HepG2 (cell line): ENCODE data around the gene INO80C. TPM values are rescaled to one million over a fixed set of nuclear protein-coding genes. Genes with fewer than 3 reads are reported as not detected.

Experiments used
- CREB1 ChIP-seq, 2 experiments: fragments of 450-650 bp in 1 of 2; IDR thresholded peaks; 2 replicates each; pipeline ENCODE4 v1.6.1; 2016 to 2017; ENCODE audit warnings: control low read depth in 1 of 2, mild to moderate bottlenecking in 1 of 2, missing compliant biosample characterization in 1 of 2, missing genetic modification characterization in 1 of 2
- DPF2 ChIP-seq: sonication (generic); formaldehyde crosslinking; IDR thresholded peaks from 2 replicates; pipeline ENCODE4 v1.4.0; 2020; ENCODE audit warnings: mild to moderate bottlenecking, low read depth, missing genetic modification reagents, borderline replicate concordance
- GATA4 ChIP-seq: sonication (generic); IDR thresholded peaks from 2 replicates; pipeline ENCODE4 v1.6.1; 2016; ENCODE audit warnings: antibody characterized with exemption, low read depth, borderline replicate concordance
- HNF4G ChIP-seq, 2 experiments: sonication (generic) in 1 of 2; formaldehyde crosslinking in 1 of 2; IDR thresholded peaks; 2 replicates each; pipeline versions ENCODE4 v1.4.0 to v1.6.1; 2011 to 2020; ENCODE audit warnings: borderline replicate concordance in 2 of 2, low read depth in 2 of 2, mild to moderate bottlenecking in 2 of 2, low read length in 1 of 2, missing genetic modification reagents in 1 of 2, moderate library complexity in 1 of 2
- MED1 ChIP-seq: sonication (generic); formaldehyde crosslinking; IDR thresholded peaks from 2 replicates; pipeline ENCODE4 v1.4.0; 2020; ENCODE audit warnings: missing genetic modification reagents
- ZNF274 ChIP-seq: sonication (generic); formaldehyde crosslinking; IDR thresholded peaks from 2 replicates; pipeline ENCODE4 v1.5.1; 2020; ENCODE audit warnings: mild to moderate bottlenecking, missing genetic modification reagents
- ZNF557 ChIP-seq: sonication (generic); formaldehyde crosslinking; IDR thresholded peaks from 2 replicates; pipeline ENCODE4 v1.4.0; 2020; ENCODE audit warnings: missing genetic modification reagents
- polyA plus RNA-seq, 8 experiments: library from polyadenylated mRNA; depleted of rRNA in 3 of 8; stranded (reverse) in 7 of 8; unstranded in 1 of 8; fragments of >200 nt; fragmentation: Illumina TruSeq in 4 of 8; extraction: Trizol in 4 of 8; gene quantifications; 2 replicates each; pipeline versions ENCODE4 v1.2.1 to v1.2.3, GENCODE V29; 2011 to 2016; ENCODE audit warnings: low read depth in 4 of 8, missing spikeins in 1 of 8, mixed read lengths in 1 of 8; ENCODE audit not compliant: insufficient read depth in 1 of 8
- total RNA-seq, 5 experiments: library from RNA; depleted of rRNA; stranded (reverse); fragments of >200 nt; fragmentation: Illumina TruSeq; extraction: Trizol; gene quantifications; 2 replicates each; pipeline ENCODE4 v1.2.3, GENCODE V29; 2016; ENCODE audit warnings: low read depth in 1 of 5
- TF ChIP-seq, protein P1 (sequence below): sonication (generic); formaldehyde crosslinking; IDR thresholded peaks from 2 replicates; pipeline ENCODE4 v1.4.0; 2020; ENCODE audit warnings: mild to moderate bottlenecking, missing genetic modification reagents
- TF ChIP-seq, protein P2 (sequence below): sonication (generic); formaldehyde crosslinking; IDR thresholded peaks from 2 replicates; pipeline ENCODE4 v1.9.0; 2021; ENCODE audit warnings: missing genetic modification reagents, mild to moderate bottlenecking, borderline replicate concordance
- TF ChIP-seq, protein P3 (sequence below): sonication (generic); formaldehyde crosslinking; IDR thresholded peaks from 2 replicates; pipeline ENCODE4 v1.4.0; 2020; ENCODE audit warnings: missing genetic modification reagents, borderline replicate concordance
- TF ChIP-seq, protein P4 (sequence below): sonication (generic); formaldehyde crosslinking; IDR thresholded peaks from 2 replicates; pipeline ENCODE4 v1.4.0; 2020; ENCODE audit warnings: missing genetic modification reagents, borderline replicate concordance
- TF ChIP-seq, protein P5 (sequence below): sonication (generic); formaldehyde crosslinking; IDR thresholded peaks from 2 replicates; pipeline ENCODE4 v1.5.1; 2020; ENCODE audit warnings: mild to moderate bottlenecking, missing genetic modification reagents, borderline replicate concordance

Gene INO80C
- total and polyA plus RNA-seq, 2 of the 13 experiments (the other 11 are each of a cell fraction or from before 2014, with no cell fraction given), result 8.2 to 15.4 TPM

DNA sequence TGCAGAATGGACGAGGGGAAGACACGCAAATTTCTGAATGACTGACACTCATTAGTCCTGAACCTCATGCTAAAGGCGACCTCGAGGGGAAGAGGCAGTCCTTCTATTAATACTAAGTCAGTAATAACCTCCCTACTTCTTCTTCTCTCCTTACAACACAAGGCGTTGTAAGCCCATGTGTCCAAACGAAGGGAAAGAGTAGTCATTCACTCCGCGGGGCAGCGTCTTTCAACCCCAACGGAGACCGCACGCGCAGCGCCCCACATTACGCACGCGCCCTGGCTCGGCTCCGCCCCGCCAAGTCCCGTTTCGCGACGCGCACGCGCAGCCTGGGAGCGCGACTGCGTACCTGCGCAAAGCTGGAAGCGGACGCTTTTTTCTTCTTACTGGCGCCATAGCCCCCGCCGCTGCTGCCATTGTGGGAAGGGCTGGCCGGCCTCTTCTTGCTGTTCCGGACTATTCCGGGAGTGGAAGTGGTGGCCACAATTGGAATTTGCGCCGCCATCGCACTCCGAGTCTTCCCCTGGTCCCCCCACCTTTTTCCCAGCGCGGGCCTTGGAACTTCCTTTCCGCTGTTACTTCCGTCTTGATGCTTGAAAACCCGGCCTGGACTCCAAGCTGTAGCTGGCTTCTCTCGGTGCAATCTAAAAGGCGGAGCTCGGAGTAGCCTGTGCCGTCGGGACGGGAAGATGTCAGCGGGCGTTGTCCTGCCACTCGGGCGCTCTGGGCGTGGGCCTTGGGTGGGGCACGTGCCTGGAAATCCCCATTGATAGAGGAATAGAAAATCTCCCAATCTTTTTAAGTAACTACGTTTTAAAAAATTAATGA is at the start of gene INO80C (continued):
- TF ChIP-seq, protein P1, sequence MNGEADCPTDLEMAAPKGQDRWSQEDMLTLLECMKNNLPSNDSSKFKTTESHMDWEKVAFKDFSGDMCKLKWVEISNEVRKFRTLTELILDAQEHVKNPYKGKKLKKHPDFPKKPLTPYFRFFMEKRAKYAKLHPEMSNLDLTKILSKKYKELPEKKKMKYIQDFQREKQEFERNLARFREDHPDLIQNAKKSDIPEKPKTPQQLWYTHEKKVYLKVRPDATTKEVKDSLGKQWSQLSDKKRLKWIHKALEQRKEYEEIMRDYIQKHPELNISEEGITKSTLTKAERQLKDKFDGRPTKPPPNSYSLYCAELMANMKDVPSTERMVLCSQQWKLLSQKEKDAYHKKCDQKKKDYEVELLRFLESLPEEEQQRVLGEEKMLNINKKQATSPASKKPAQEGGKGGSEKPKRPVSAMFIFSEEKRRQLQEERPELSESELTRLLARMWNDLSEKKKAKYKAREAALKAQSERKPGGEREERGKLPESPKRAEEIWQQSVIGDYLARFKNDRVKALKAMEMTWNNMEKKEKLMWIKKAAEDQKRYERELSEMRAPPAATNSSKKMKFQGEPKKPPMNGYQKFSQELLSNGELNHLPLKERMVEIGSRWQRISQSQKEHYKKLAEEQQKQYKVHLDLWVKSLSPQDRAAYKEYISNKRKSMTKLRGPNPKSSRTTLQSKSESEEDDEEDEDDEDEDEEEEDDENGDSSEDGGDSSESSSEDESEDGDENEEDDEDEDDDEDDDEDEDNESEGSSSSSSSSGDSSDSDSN, result peak; percentile 39; the same call in 1 of the 2 replicates
- no peak for TF ChIP-seq CREB1 (IDR thresholded peaks at IDR 0.05)
- TF ChIP-seq CREB1 (CRISPR knock-in tag; IDR thresholded peaks at IDR 0.05), result peak; percentile 81
- peak; percentile 33; the same call in 1 of the 2 replicates for TF ChIP-seq HNF4G (IDR thresholded peaks at IDR 0.05; ENCODE audit: borderline replicate concordance, low read depth, low read length)
- no peak for TF ChIP-seq HNF4G (CRISPR knock-in tag; IDR thresholded peaks at IDR 0.05; ENCODE audit: borderline replicate concordance, low read depth)
- TF ChIP-seq MED1 (CRISPR knock-in tag), result peak; percentile 83
- TF ChIP-seq, protein P2, sequence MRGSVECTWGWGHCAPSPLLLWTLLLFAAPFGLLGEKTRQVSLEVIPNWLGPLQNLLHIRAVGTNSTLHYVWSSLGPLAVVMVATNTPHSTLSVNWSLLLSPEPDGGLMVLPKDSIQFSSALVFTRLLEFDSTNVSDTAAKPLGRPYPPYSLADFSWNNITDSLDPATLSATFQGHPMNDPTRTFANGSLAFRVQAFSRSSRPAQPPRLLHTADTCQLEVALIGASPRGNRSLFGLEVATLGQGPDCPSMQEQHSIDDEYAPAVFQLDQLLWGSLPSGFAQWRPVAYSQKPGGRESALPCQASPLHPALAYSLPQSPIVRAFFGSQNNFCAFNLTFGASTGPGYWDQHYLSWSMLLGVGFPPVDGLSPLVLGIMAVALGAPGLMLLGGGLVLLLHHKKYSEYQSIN, result no peak
- TF ChIP-seq, protein P3, sequence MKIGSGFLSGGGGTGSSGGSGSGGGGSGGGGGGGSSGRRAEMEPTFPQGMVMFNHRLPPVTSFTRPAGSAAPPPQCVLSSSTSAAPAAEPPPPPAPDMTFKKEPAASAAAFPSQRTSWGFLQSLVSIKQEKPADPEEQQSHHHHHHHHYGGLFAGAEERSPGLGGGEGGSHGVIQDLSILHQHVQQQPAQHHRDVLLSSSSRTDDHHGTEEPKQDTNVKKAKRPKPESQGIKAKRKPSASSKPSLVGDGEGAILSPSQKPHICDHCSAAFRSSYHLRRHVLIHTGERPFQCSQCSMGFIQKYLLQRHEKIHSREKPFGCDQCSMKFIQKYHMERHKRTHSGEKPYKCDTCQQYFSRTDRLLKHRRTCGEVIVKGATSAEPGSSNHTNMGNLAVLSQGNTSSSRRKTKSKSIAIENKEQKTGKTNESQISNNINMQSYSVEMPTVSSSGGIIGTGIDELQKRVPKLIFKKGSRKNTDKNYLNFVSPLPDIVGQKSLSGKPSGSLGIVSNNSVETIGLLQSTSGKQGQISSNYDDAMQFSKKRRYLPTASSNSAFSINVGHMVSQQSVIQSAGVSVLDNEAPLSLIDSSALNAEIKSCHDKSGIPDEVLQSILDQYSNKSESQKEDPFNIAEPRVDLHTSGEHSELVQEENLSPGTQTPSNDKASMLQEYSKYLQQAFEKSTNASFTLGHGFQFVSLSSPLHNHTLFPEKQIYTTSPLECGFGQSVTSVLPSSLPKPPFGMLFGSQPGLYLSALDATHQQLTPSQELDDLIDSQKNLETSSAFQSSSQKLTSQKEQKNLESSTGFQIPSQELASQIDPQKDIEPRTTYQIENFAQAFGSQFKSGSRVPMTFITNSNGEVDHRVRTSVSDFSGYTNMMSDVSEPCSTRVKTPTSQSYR, result peak; percentile 59; the same call in 1 of the 2 replicates
- no peak; the same call in none of the 2 replicates for TF ChIP-seq ZNF274 (CRISPR knock-in tag)
- TF ChIP-seq, protein P4, sequence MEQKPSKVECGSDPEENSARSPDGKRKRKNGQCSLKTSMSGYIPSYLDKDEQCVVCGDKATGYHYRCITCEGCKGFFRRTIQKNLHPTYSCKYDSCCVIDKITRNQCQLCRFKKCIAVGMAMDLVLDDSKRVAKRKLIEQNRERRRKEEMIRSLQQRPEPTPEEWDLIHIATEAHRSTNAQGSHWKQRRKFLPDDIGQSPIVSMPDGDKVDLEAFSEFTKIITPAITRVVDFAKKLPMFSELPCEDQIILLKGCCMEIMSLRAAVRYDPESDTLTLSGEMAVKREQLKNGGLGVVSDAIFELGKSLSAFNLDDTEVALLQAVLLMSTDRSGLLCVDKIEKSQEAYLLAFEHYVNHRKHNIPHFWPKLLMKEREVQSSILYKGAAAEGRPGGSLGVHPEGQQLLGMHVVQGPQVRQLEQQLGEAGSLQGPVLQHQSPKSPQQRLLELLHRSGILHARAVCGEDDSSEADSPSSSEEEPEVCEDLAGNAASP, result peak; percentile 44
- TF ChIP-seq, protein P5, sequence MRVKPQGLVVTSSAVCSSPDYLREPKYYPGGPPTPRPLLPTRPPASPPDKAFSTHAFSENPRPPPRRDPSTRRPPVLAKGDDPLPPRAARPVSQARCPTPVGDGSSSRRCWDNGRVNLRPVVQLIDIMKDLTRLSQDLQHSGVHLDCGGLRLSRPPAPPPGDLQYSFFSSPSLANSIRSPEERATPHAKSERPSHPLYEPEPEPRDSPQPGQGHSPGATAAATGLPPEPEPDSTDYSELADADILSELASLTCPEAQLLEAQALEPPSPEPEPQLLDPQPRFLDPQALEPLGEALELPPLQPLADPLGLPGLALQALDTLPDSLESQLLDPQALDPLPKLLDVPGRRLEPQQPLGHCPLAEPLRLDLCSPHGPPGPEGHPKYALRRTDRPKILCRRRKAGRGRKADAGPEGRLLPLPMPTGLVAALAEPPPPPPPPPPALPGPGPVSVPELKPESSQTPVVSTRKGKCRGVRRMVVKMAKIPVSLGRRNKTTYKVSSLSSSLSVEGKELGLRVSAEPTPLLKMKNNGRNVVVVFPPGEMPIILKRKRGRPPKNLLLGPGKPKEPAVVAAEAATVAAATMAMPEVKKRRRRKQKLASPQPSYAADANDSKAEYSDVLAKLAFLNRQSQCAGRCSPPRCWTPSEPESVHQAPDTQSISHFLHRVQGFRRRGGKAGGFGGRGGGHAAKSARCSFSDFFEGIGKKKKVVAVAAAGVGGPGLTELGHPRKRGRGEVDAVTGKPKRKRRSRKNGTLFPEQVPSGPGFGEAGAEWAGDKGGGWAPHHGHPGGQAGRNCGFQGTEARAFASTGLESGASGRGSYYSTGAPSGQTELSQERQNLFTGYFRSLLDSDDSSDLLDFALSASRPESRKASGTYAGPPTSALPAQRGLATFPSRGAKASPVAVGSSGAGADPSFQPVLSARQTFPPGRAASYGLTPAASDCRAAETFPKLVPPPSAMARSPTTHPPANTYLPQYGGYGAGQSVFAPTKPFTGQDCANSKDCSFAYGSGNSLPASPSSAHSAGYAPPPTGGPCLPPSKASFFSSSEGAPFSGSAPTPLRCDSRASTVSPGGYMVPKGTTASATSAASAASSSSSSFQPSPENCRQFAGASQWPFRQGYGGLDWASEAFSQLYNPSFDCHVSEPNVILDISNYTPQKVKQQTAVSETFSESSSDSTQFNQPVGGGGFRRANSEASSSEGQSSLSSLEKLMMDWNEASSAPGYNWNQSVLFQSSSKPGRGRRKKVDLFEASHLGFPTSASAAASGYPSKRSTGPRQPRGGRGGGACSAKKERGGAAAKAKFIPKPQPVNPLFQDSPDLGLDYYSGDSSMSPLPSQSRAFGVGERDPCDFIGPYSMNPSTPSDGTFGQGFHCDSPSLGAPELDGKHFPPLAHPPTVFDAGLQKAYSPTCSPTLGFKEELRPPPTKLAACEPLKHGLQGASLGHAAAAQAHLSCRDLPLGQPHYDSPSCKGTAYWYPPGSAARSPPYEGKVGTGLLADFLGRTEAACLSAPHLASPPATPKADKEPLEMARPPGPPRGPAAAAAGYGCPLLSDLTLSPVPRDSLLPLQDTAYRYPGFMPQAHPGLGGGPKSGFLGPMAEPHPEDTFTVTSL (CRISPR knock-in tag), result peak; percentile 76; the same call in 1 of the 2 replicates
- no peak; the same call in 1 of the 2 replicates for TF ChIP-seq GATA4
- TF ChIP-seq ZNF557, result 0 out of 2 replicates have a peak, but pooled peaks have one; percentile 17
- TF ChIP-seq DPF2 (CRISPR knock-in tag), result peak; percentile 7; the same call in 1 of the 2 replicates
